Measurements from ENCODE around the gene SOX6.

DNA sequence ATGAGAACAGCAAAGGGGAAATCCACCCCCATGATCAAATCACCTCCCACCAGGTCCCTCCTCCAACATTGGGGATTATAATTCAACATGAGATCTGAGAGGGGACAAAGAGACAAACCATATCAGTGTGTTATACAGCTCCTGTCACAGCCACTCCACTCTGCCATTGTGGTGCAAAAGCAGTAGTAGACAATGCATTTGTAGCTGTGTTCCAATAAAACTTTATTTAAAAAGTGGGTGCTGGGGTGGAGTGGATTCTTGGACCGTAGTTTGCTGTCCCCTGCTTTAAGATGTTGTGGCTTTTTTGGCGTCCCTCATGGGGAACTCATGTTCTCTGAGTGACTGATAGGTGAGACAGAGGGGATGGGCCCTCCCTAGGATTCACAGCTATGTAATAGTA lies 399.1 kb downstream of the SOX6 start:
- TF ChIP-seq EZH2 (IDR thresholded peaks at IDR 0.05; ENCODE audit: borderline replicate concordance, insufficient read depth, low read length, poor library complexity, severe bottlenecking) = no peak
- no peak for TF ChIP-seq CTCF (IDR thresholded peaks at IDR 0.05; ENCODE audit: poor library complexity, severe bottlenecking)
- no peak for TF ChIP-seq MXI1 (conservative IDR thresholded peaks at IDR 0.05; ENCODE audit: poor library complexity, severe bottlenecking)
